Body of pancreas (tissue), 4 donors: ENCODE data around the gene MRPL43. TPM values are rescaled to one million over a fixed set of nuclear protein-coding genes. Genes with fewer than 3 reads are reported as not detected.

ENCODE experiments used
- ATAC-seq: fragments of 150-250 bp; one replicate; pipeline ENCODE4 v1.9.1; 2016
- DNase-seq, 4 donors: peaks; one replicate each; pipeline ENCODE4 v3.0.0-alpha.2; 2019
- H3K27ac ChIP-seq, 4 donors: fragments of 200-600 bp; sonication (generic); 1 replicate in 3 of 4; 2 replicates in 1 of 4; pipeline versions ENCODE4 v1.5.1 to v1.6.1; 2016 to 2019; ENCODE audit warnings: mild to moderate bottlenecking in 1 of 4, mixed read lengths in 1 of 4, moderate library complexity in 1 of 4
- H3K27me3 ChIP-seq, 2 donors: fragments of 200-600 bp; sonication (generic); one replicate each; pipeline ENCODE4 v1.6.0; 2016; ENCODE audit warnings: mild to moderate bottlenecking in 1 of 2
- H3K36me3 ChIP-seq, 2 donors: fragments of 200-600 bp; sonication (generic); replicated peaks in 1 of 2; 2 replicates each; pipeline ENCODE4 v1.5.1; 2016; ENCODE audit warnings: low read depth in 2 of 2; ENCODE audit not compliant: insufficient read depth in 1 of 2
- H3K4me1 ChIP-seq: fragments of 200-600 bp; sonication (generic); one replicate; pipeline ENCODE4 v1.6.0; 2016
- H3K4me3 ChIP-seq, 2 donors: fragments of 200-600 bp; sonication (generic); 1 replicate in 1 of 2; 2 replicates in 1 of 2; pipeline ENCODE4 v1.5.1; 2016 to 2019
- H3K9me3 ChIP-seq, 3 donors: fragments of 200-600 bp; sonication (generic); 1 replicate in 2 of 3; 2 replicates in 1 of 3; pipeline ENCODE4 v1.5.1; 2016
- CTCF ChIP-seq, 7 experiments: fragments of 450-650 bp in 4 of 7; fragments of 200-600 bp in 3 of 7; sonication (generic) in 3 of 7; IDR thresholded peaks; one replicate each; pipeline ENCODE4 v1.5.1; 2016 to 2019; ENCODE audit warnings: antibody characterized with exemption in 7 of 7
- POLR2A ChIP-seq, 3 donors: fragments of 450-650 bp; IDR thresholded peaks; one replicate each; pipeline ENCODE4 v1.6.1; 2016; ENCODE audit warnings: antibody characterized with exemption in 3 of 3, mild to moderate bottlenecking in 2 of 3
- WGBS, 2 donors: methylation state at CpG; one replicate each; pipeline ENCODE4 v1.1.5; 2017; 5-methylcytosine and 5-hydroxymethylcytosine counted together
- intact Hi-C: fragments of 100-400 bp; cut with DNase I; formaldehyde crosslinking; loops from one replicate; pipeline ENCODE4 v1.15.1; 2023
- total RNA-seq, 2 donors: library from RNA; depleted of rRNA; stranded (reverse); fragments of >200 nt; gene quantifications; one replicate each; pipeline ENCODE4 v1.1.0, GENCODE V29; 2016

MRPL43 gene
- total RNA-seq, 2 donors from 2014 or later: 53.7 to 90.5 TPM

- no peaks in the 10 kb centered on the region for H3K36me3 ChIP-seq
- H3K9me3 ChIP-seq: no peaks in the 10 kb centered on the region
- H3K27me3 ChIP-seq: no peaks in the 10 kb centered on the region
- ATAC-seq (no peak), DNase-seq (no peak)
- 85 to 91% methylated on average over 4 to 15 of the region's 15 CpGs for WGBS, 2 donors
- H3K4me3 ChIP-seq: no peak overlapping the region
- H3K4me1 ChIP-seq: no peaks in the 10 kb centered on the region
- intact Hi-C loops: no loop called here
- no peak for TF ChIP-seq CTCF (IDR thresholded peaks at IDR 0.05)
- TF ChIP-seq POLR2A (IDR thresholded peaks at IDR 0.05): no peak
- no peak overlapping the region for H3K27ac ChIP-seq
These were observed 35.8 kb upstream of the MRPL43 start for GRCh38 chr10:101022967-101023705.

- WGBS, 2 donors: 60 to 70% methylated on average over 10 to 11 of the region's 11 CpGs
- intact Hi-C loops: no loop called here
- DNase-seq (no peak), ATAC-seq (no peak)
- no peaks in the 10 kb centered on the region for H3K27me3 ChIP-seq
- no peak overlapping the region for H3K27ac ChIP-seq
- TF ChIP-seq CTCF (IDR thresholded peaks at IDR 0.05) (no peak), POLR2A (IDR thresholded peaks at IDR 0.05) (no peak)
- H3K4me1 ChIP-seq: no peaks in the 10 kb centered on the region
- H3K4me3 ChIP-seq: no peak overlapping the region
- no peaks in the 10 kb centered on the region for H3K9me3 ChIP-seq
- H3K36me3 ChIP-seq: no peaks in the 10 kb centered on the region
These were observed 34.5 kb upstream of the MRPL43 start for GRCh38 chr10:101021692-101022251.

- TF ChIP-seq POLR2A (IDR thresholded peaks at IDR 0.05) (no peak), CTCF (IDR thresholded peaks at IDR 0.05) (no peak)
- WGBS, 2 donors: 77 to 79% methylated on average over 4 of the region's 4 CpGs
- Histone ChIP-seq H3K36me3 (no peaks in the 10 kb centered on the region), H3K4me3 (no peak overlapping the region), H3K4me1 (no peaks in the 10 kb centered on the region), H3K9me3 (no peaks in the 10 kb centered on the region), H3K27me3 (no peaks in the 10 kb centered on the region), H3K27ac (no peak overlapping the region)
- DNase-seq (no peak), ATAC-seq (no peak)
- intact Hi-C loops: no loop called here
These were observed 33.9 kb upstream of the MRPL43 start for GRCh38 chr10:101021239-101021638.

- intact Hi-C loops: no loop called here
- DNase-seq: no peak
These were observed 33.3 kb upstream of the MRPL43 start for GRCh38 chr10:101020427-101021075.

More at GRCh38 chr10:101020427-101021075, 33.3 kb upstream of the MRPL43 start:
- H3K27me3 ChIP-seq: no peaks in the 10 kb centered on the region
- no peaks in the 10 kb centered on the region for H3K36me3 ChIP-seq
- WGBS, 2 donors: 76 to 79% methylated on average over 10 of the region's 10 CpGs
- no peak for TF ChIP-seq CTCF (IDR thresholded peaks at IDR 0.05)
- TF ChIP-seq POLR2A (IDR thresholded peaks at IDR 0.05): no peak
- no peaks in the 10 kb centered on the region for H3K9me3 ChIP-seq
- no peak overlapping the region for H3K27ac ChIP-seq
- H3K4me3 ChIP-seq: no peak overlapping the region
- ATAC-seq: no peak
- no peaks in the 10 kb centered on the region for H3K4me1 ChIP-seq
